ENCODE data around the gene HYKK. TPM values are rescaled to one million over a fixed set of nuclear protein-coding genes. Genes with fewer than 3 reads are reported as not detected.
"Not testable (repeated sequence)": the region's sequence is repeated elsewhere in the genome, so short reads cannot be mapped to it uniquely, and the experiment has no call there.

The HYKK gene
- total RNA-seq: 3.1 TPM

- DNase-seq: peak; percentile 93
These were observed at the start of gene HYKK for GRCh38 chr15:78506971-78507830. Gene HYKK, plus strand, starts transcription at chr15:78507577. Its CDS starts 5,512 bp downstream, at chr15:78513089.

- DNase-seq: no peak
These were observed 46.6 kb upstream of the HYKK start for GRCh38 chr15:78460737-78461136.

GRCh38 chr15:78461171-78461888 lies 46.0 kb upstream of the HYKK start:
- DNase-seq: no peak

- DNase-seq: no peak
These were observed 38.3 kb upstream of the HYKK start for GRCh38 chr15:78469031-78469430.

GRCh38 chr15:78477295-78477694 lies 30.1 kb upstream of the HYKK start:
- no peak for DNase-seq

- DNase-seq: no peak
These were observed 27.7 kb upstream of the HYKK start for GRCh38 chr15:78479650-78480049.

GRCh38 chr15:78481917-78482316 lies 25.5 kb upstream of the HYKK start:
- no peak for DNase-seq

GRCh38 chr15:78492872-78493271 lies 14.5 kb upstream of the HYKK start:
- DNase-seq: no peak

- no peak for DNase-seq
These were observed 5.5 kb upstream of the HYKK start for GRCh38 chr15:78501857-78502256.

GRCh38 chr15:78502641-78503040 lies 4.7 kb upstream of the HYKK start:
- DNase-seq: no peak

GRCh38 chr15:78507831-78508160 lies 419 bp downstream of the HYKK start:
- DNase-seq: no peak

GRCh38 chr15:78508272-78508671 lies 895 bp downstream of the HYKK start:
- no peak for DNase-seq

- DNase-seq: no peak
These were observed 2.4 kb downstream of the HYKK start for GRCh38 chr15:78509726-78510312.

- DNase-seq: not testable (repeated sequence)
These were observed 12.7 kb downstream of the HYKK start for GRCh38 chr15:78520035-78520434.

GRCh38 chr15:78524230-78524629 lies 16.9 kb downstream of the HYKK start:
- DNase-seq: no peak

- no peak for DNase-seq
These were observed 19.9 kb downstream of the HYKK start for GRCh38 chr15:78527325-78527724.

GRCh38 chr15:78533331-78533730 lies 26.0 kb downstream of the HYKK start:
- DNase-seq: no peak

- no peak for DNase-seq
These were observed 28.8 kb downstream of the HYKK start for GRCh38 chr15:78536134-78536533.

- peak; percentile 69 for DNase-seq
These were observed 30.0 kb downstream of the HYKK start for GRCh38 chr15:78537266-78537905.

GRCh38 chr15:78538358-78538757 lies 31.0 kb downstream of the HYKK start:
- no peak for DNase-seq

- not testable (repeated sequence) for DNase-seq
These were observed 32.2 kb downstream of the HYKK start for GRCh38 chr15:78539464-78540140.
